ENCODE data around the gene SFSWAP. TPM values are rescaled to one million over a fixed set of nuclear protein-coding genes. Genes with fewer than 3 reads are reported as not detected.
A peak's percentile ranks its signal among the peaks of the same experiment; 100 is the strongest.

Gene SFSWAP
- total RNA-seq, 1 experiment from 2014 or later: 48.1 TPM

- Histone ChIP-seq H2AFZ (ENCODE audit: low read length) (no peak overlapping the region), H3T11ph (ENCODE audit: low read length) (no peak overlapping the region), H4K91ac (ENCODE audit: insufficient read length, low read depth, low read length) (no peak overlapping the region), H2AK5ac (ENCODE audit: insufficient read length, low read length) (no peak overlapping the region), H3K27ac (ENCODE audit: insufficient read length, low read depth, low read length) (peak overlapping the region; percentile 9), H3K18ac (ENCODE audit: insufficient read length, low read depth, low read length) (no peak overlapping the region), H3K4me2 (ENCODE audit: insufficient read depth, insufficient read length, low read length) (no peak overlapping the region), H3K23ac (ENCODE audit: insufficient read length, low read depth, low read length) (no peak overlapping the region), H4K5ac (ENCODE audit: insufficient read length, low read depth, low read length) (no peak overlapping the region), H3K4ac (ENCODE audit: low read depth, low read length) (no peak overlapping the region), H3K4me1 (ENCODE audit: insufficient read depth, low read length) (peaks cover 11% of the 10 kb centered on the region), H2BK15ac (ENCODE audit: low read depth, low read length) (no peak overlapping the region), H2BK20ac (ENCODE audit: low read depth, low read length, poor library complexity, severe bottlenecking) (no peak overlapping the region), H2BK12ac (ENCODE audit: insufficient read length, low read depth, low read length) (no peak overlapping the region), H3K56ac (ENCODE audit: insufficient read length, low read depth, low read length) (no peak overlapping the region), H3K14ac (ENCODE audit: insufficient read depth, low read length) (no peak overlapping the region), H3K23me2 (ENCODE audit: insufficient read length, low read depth, low read length, poor library complexity, severe bottlenecking) (no peaks in the 10 kb centered on the region), H2BK5ac (ENCODE audit: insufficient read length, low read length) (no peak overlapping the region), H3K79me2 (ENCODE audit: insufficient read depth, low read length) (peaks cover 2% of the 10 kb centered on the region; the same call in 1 of the 2 replicates), H2BK120ac (ENCODE audit: low read depth, low read length, poor library complexity, severe bottlenecking) (no peak overlapping the region), H3K27me3 (ENCODE audit: insufficient read depth, low read length) (no peaks in the 10 kb centered on the region), H3K9me3 (ENCODE audit: control insufficient read depth, low read depth, low read length) (no peaks in the 10 kb centered on the region), H3K9ac (ENCODE audit: extremely low read depth, insufficient read length, low read length) (no peak overlapping the region), H4K8ac (replicated peaks; ENCODE audit: insufficient read length, low read depth, low read length) (no peak overlapping the region), H3K79me1 (ENCODE audit: insufficient read depth, low read depth, low read length, poor library complexity, severe bottlenecking) (no peaks in the 10 kb centered on the region), H4K20me1 (ENCODE audit: control insufficient read depth, insufficient read depth, insufficient read length) (no peaks in the 10 kb centered on the region)
- DNase-seq: no peak
- H3K27me3 Mint-ChIP-seq (ENCODE audit: low read depth): no peaks in the 10 kb centered on the region
- TF ChIP-seq CTCF (conservative IDR thresholded peaks at IDR 0.05): no peak
- H3K9me3 Mint-ChIP-seq: no peaks in the 10 kb centered on the region
- peaks cover 67 to 86% (median 80%) of the 10 kb centered on the region in 3 experiments for H3K36me3 Mint-ChIP-seq (ENCODE audit: insufficient read depth in 1 of 3, low read depth in 3 of 3)
- peaks cover 41 to 48% of the 10 kb centered on the region in 2 experiments for H3K4me1 Mint-ChIP-seq
- H3K27ac Mint-ChIP-seq: peak overlapping the region; percentile 73 to 97 (median 96)
- H3K4me3 Mint-ChIP-seq: no peak overlapping the region
- no CpG with 5 or more reads among the region's 8 CpGs for WGBS (ENCODE audit: extremely low coverage, insufficient read length, low lambda C conversion rate)
Measured at GRCh38 chr12:131728720-131729119, 17.8 kb downstream of the SFSWAP start.

Data from H9 (cell line).